Skeletal muscle satellite cell (primary cell): Measurements from ENCODE around the gene ITGA11.

Experiments used
- H3K27me3 ChIP-seq: 2 replicates; pipeline ENCODE4 v1.7.0; 2013; ENCODE audit warnings: low read length; ENCODE audit not compliant: control insufficient read depth, insufficient read depth
- H3K36me3 ChIP-seq: 2 replicates; pipeline ENCODE4 v1.7.0; 2013; ENCODE audit warnings: mild to moderate bottlenecking, control low read depth, low read length; ENCODE audit not compliant: insufficient read depth
- H3K4me1 ChIP-seq: 2 replicates; pipeline ENCODE4 v1.7.0; 2013; ENCODE audit warnings: low read length; ENCODE audit not compliant: control insufficient read depth, insufficient read depth
- H3K4me2 ChIP-seq: 2 replicates; pipeline ENCODE4 v1.7.0; 2013; ENCODE audit warnings: mild to moderate bottlenecking, low read length
- H3K4me3 ChIP-seq: 2 replicates; pipeline ENCODE4 v1.7.0; 2013; ENCODE audit warnings: low read length
- H3K9ac ChIP-seq: 2 replicates; pipeline ENCODE4 v1.7.0; 2013; ENCODE audit warnings: mild to moderate bottlenecking, low read depth, low read length, moderate library complexity
- H3K9me3 ChIP-seq: replicated peaks from 2 replicates; pipeline ENCODE4 v1.7.0; 2013; ENCODE audit warnings: mild to moderate bottlenecking, control low read depth, low read length

The ITGA11 gene

GRCh38 chr15:68414591-68414990 is 17.4 kb downstream of the ITGA11 start:
- H3K9me3 ChIP-seq, result no peaks in the 10 kb centered on the region
- no peak overlapping the region for H3K4me2 ChIP-seq
- H3K4me3 ChIP-seq, result no peak overlapping the region
- H3K9ac ChIP-seq, result no peak overlapping the region
- H3K36me3 ChIP-seq, result no peaks in the 10 kb centered on the region
- H3K4me1 ChIP-seq, result peaks cover 16% of the 10 kb centered on the region
- peaks cover 5% of the 10 kb centered on the region for H3K27me3 ChIP-seq

GRCh38 chr15:68414206-68414555 is 17.8 kb downstream of the ITGA11 start:
- peaks cover 12% of the 10 kb centered on the region for H3K4me1 ChIP-seq
- no peaks in the 10 kb centered on the region for H3K9me3 ChIP-seq
- no peak overlapping the region for H3K9ac ChIP-seq
- no peak overlapping the region for H3K4me2 ChIP-seq
- H3K4me3 ChIP-seq, result no peak overlapping the region
- H3K27me3 ChIP-seq, result peaks cover 6% of the 10 kb centered on the region
- H3K36me3 ChIP-seq, result no peaks in the 10 kb centered on the region

GRCh38 chr15:68413363-68414205 is 18.4 kb downstream of the ITGA11 start:
- H3K9me3 ChIP-seq, result no peaks in the 10 kb centered on the region
- H3K4me2 ChIP-seq, result no peak overlapping the region
- H3K4me1 ChIP-seq, result peaks cover 6% of the 10 kb centered on the region
- peaks cover 12% of the 10 kb centered on the region for H3K27me3 ChIP-seq
- no peak overlapping the region for H3K4me3 ChIP-seq
- no peak overlapping the region for H3K9ac ChIP-seq
- no peaks in the 10 kb centered on the region for H3K36me3 ChIP-seq

GRCh38 chr15:68412218-68412617 is 19.7 kb downstream of the ITGA11 start:
- peaks cover under 1% of the 10 kb centered on the region for H3K4me1 ChIP-seq
- no peak overlapping the region for H3K4me3 ChIP-seq
- H3K4me2 ChIP-seq, result no peak overlapping the region
- H3K9ac ChIP-seq, result no peak overlapping the region
- H3K36me3 ChIP-seq, result no peaks in the 10 kb centered on the region
- H3K27me3 ChIP-seq, result peaks cover 22% of the 10 kb centered on the region
- no peaks in the 10 kb centered on the region for H3K9me3 ChIP-seq

GRCh38 chr15:68411735-68412134 is 20.2 kb downstream of the ITGA11 start:
- H3K4me1 ChIP-seq, result no peaks in the 10 kb centered on the region
- H3K27me3 ChIP-seq, result peaks cover 24% of the 10 kb centered on the region
- no peaks in the 10 kb centered on the region for H3K9me3 ChIP-seq
- H3K36me3 ChIP-seq, result no peaks in the 10 kb centered on the region
- no peak overlapping the region for H3K4me2 ChIP-seq
- H3K4me3 ChIP-seq, result no peak overlapping the region
- H3K9ac ChIP-seq, result no peak overlapping the region

GRCh38 chr15:68411343-68411675 is 20.7 kb downstream of the ITGA11 start:
- no peaks in the 10 kb centered on the region for H3K4me1 ChIP-seq
- H3K9ac ChIP-seq, result no peak overlapping the region
- no peak overlapping the region for H3K4me2 ChIP-seq
- no peak overlapping the region for H3K4me3 ChIP-seq
- H3K9me3 ChIP-seq, result no peaks in the 10 kb centered on the region
- H3K36me3 ChIP-seq, result no peaks in the 10 kb centered on the region
- H3K27me3 ChIP-seq, result peaks cover 27% of the 10 kb centered on the region

- Histone ChIP-seq H3K9ac (no peak overlapping the region), H3K4me1 (no peaks in the 10 kb centered on the region), H3K27me3 (peaks cover 27% of the 10 kb centered on the region), H3K9me3 (no peaks in the 10 kb centered on the region), H3K4me3 (no peak overlapping the region), H3K4me2 (no peak overlapping the region), H3K36me3 (peaks cover 3% of the 10 kb centered on the region)
These were observed 21.3 kb downstream of the ITGA11 start for GRCh38 chr15:68410466-68411342.

GRCh38 chr15:68409736-68410370 is 22.1 kb downstream of the ITGA11 start:
- Histone ChIP-seq H3K36me3 (peaks cover 3% of the 10 kb centered on the region), H3K27me3 (peaks cover 27% of the 10 kb centered on the region)

GRCh38 chr15:68408971-68409370 is 23.0 kb downstream of the ITGA11 start:
- Histone ChIP-seq H3K4me2 (no peak overlapping the region), H3K27me3 (peaks cover 27% of the 10 kb centered on the region), H3K9me3 (no peaks in the 10 kb centered on the region), H3K36me3 (peaks cover 3% of the 10 kb centered on the region), H3K4me1 (no peaks in the 10 kb centered on the region), H3K4me3 (no peak overlapping the region), H3K9ac (no peak overlapping the region)

More at GRCh38 chr15:68409736-68410370, 22.1 kb downstream of the ITGA11 start:
- Histone ChIP-seq H3K4me3 (no peak overlapping the region), H3K4me1 (no peaks in the 10 kb centered on the region), H3K4me2 (no peak overlapping the region), H3K9ac (no peak overlapping the region), H3K9me3 (no peaks in the 10 kb centered on the region)

- Histone ChIP-seq H3K9me3 (no peaks in the 10 kb centered on the region), H3K9ac (no peak overlapping the region), H3K4me3 (no peak overlapping the region), H3K4me1 (no peaks in the 10 kb centered on the region), H3K36me3 (peaks cover 3% of the 10 kb centered on the region), H3K27me3 (peaks cover 27% of the 10 kb centered on the region), H3K4me2 (no peak overlapping the region)
These were observed 23.8 kb downstream of the ITGA11 start for GRCh38 chr15:68407886-68408881.
